Measurements from ENCODE around the gene DCAF12L1. TPM values are rescaled to one million over a fixed set of nuclear protein-coding genes. Genes with fewer than 3 reads are reported as not detected.
A peak's percentile ranks its signal among the peaks of the same experiment; 100 is the strongest.

DCAF12L1 gene
- total and polyA plus RNA-seq, 2 donors from 2014 or later: 0.41 to 4.2 TPM

DNA sequence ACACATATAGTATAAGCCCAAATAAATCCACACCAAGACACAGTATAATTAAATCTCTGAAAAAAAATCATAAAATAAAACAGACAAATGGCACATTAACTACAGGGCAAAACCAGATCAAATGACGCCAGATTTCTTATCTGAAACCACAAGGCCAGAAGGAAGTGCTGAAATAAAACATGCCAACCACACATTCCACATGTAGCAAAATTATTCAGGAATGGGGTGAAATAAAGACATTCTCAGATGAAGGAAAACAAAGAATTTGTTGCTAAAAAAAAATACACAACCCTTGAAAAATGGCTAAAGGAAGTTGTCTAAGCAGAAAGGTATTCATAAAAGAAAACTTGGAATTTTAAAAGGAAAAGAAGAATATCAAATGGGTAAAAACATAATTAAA, 4.5 kb upstream of the DCAF12L1 start:
- FAIRE-seq: peak; percentile 62
- H3K4me1 ChIP-seq (ENCODE audit: control insufficient read depth in 2 of 3, insufficient read depth in 2 of 3, low read depth in 1 of 3, low read length in 3 of 3): no peaks in the 10 kb centered on the region
- no peak overlapping the region for H3K27ac ChIP-seq (ENCODE audit: low read depth in 2 of 2, low read length in 2 of 2)
- H3K9me3 ChIP-seq (ENCODE audit: control insufficient read depth in 2 of 3, insufficient read depth in 1 of 3, low read length in 3 of 3): no peaks in the 10 kb centered on the region
- no peaks in the 10 kb centered on the region for H3K36me3 ChIP-seq (ENCODE audit: control insufficient read depth in 2 of 3, insufficient read depth in 3 of 3, low read length in 3 of 3)
- no peak overlapping the region for H3K9ac ChIP-seq (ENCODE audit: low read length in 3 of 3)
- TF ChIP-seq, protein P1, sequence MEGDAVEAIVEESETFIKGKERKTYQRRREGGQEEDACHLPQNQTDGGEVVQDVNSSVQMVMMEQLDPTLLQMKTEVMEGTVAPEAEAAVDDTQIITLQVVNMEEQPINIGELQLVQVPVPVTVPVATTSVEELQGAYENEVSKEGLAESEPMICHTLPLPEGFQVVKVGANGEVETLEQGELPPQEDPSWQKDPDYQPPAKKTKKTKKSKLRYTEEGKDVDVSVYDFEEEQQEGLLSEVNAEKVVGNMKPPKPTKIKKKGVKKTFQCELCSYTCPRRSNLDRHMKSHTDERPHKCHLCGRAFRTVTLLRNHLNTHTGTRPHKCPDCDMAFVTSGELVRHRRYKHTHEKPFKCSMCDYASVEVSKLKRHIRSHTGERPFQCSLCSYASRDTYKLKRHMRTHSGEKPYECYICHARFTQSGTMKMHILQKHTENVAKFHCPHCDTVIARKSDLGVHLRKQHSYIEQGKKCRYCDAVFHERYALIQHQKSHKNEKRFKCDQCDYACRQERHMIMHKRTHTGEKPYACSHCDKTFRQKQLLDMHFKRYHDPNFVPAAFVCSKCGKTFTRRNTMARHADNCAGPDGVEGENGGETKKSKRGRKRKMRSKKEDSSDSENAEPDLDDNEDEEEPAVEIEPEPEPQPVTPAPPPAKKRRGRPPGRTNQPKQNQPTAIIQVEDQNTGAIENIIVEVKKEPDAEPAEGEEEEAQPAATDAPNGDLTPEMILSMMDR (IDR thresholded peaks at IDR 0.05; ENCODE audit: borderline replicate concordance, extremely low read depth, insufficient read depth): no peak
- no peaks in the 10 kb centered on the region for H3K27me3 ChIP-seq (ENCODE audit: control insufficient read depth, insufficient read depth, low read length)
- no peak for DNase-seq
- intact Hi-C loops (cut with DNase I): no loop called here
- no peak overlapping the region for H3K4me3 ChIP-seq (ENCODE audit: low read length in 3 of 3)

- intact Hi-C loops (cut with DNase I): no loop called here
- Histone ChIP-seq H3K9me3 (ENCODE audit: control insufficient read depth in 2 of 3, insufficient read depth in 1 of 3, low read length in 3 of 3) (no peaks in the 10 kb centered on the region), H3K9ac (ENCODE audit: low read length in 3 of 3) (no peak overlapping the region), H3K27ac (ENCODE audit: low read depth in 2 of 2, low read length in 2 of 2) (no peak overlapping the region), H3K27me3 (ENCODE audit: control insufficient read depth, insufficient read depth, low read length) (no peaks in the 10 kb centered on the region), H3K36me3 (ENCODE audit: control insufficient read depth in 2 of 3, insufficient read depth in 3 of 3, low read length in 3 of 3) (no peaks in the 10 kb centered on the region), H3K4me3 (ENCODE audit: low read length in 3 of 3) (peak overlapping the region in 1 of 3 donors; percentile 16), H3K4me1 (ENCODE audit: control insufficient read depth in 2 of 3, insufficient read depth in 2 of 3, low read depth in 1 of 3, low read length in 3 of 3) (no peaks in the 10 kb centered on the region)
- no peak for FAIRE-seq
- DNase-seq: peak in 3 of 5 donors; percentile 11 to 60 (median 27)
- TF ChIP-seq, protein P1 (IDR thresholded peaks at IDR 0.05; ENCODE audit: borderline replicate concordance, extremely low read depth, insufficient read depth): no peak
These were observed 795 bp downstream of the DCAF12L1 start for GRCh38 chrX:126551725-126552312.

- no peak overlapping the region for H3K27ac ChIP-seq (ENCODE audit: low read depth in 2 of 2, low read length in 2 of 2)
- no peak overlapping the region for H3K4me3 ChIP-seq (ENCODE audit: low read length in 3 of 3)
- H3K36me3 ChIP-seq (ENCODE audit: control insufficient read depth in 2 of 3, insufficient read depth in 3 of 3, low read length in 3 of 3): no peaks in the 10 kb centered on the region
- H3K9me3 ChIP-seq (ENCODE audit: control insufficient read depth in 2 of 3, insufficient read depth in 1 of 3, low read length in 3 of 3): no peaks in the 10 kb centered on the region
- intact Hi-C loops (cut with DNase I): no loop called here
- FAIRE-seq (no peak), DNase-seq (peak in 1 of 5 donors; percentile 51)
- TF ChIP-seq, protein P1 (IDR thresholded peaks at IDR 0.05; ENCODE audit: borderline replicate concordance, extremely low read depth, insufficient read depth): no peak
- H3K27me3 ChIP-seq (ENCODE audit: control insufficient read depth, insufficient read depth, low read length): no peaks in the 10 kb centered on the region
- H3K9ac ChIP-seq (ENCODE audit: low read length in 3 of 3): no peak overlapping the region
- H3K4me1 ChIP-seq (ENCODE audit: control insufficient read depth in 2 of 3, insufficient read depth in 2 of 3, low read depth in 1 of 3, low read length in 3 of 3): no peaks in the 10 kb centered on the region
These were observed 1.3 kb downstream of the DCAF12L1 start for GRCh38 chrX:126551306-126551705.

GRCh38 chrX:126550816-126551215, 1.8 kb downstream of the DCAF12L1 start:
- H3K27ac ChIP-seq (ENCODE audit: low read depth in 2 of 2, low read length in 2 of 2): no peak overlapping the region
- intact Hi-C loops (cut with DNase I): no loop called here
- no peaks in the 10 kb centered on the region for H3K4me1 ChIP-seq (ENCODE audit: control insufficient read depth in 2 of 3, insufficient read depth in 2 of 3, low read depth in 1 of 3, low read length in 3 of 3)
- H3K9ac ChIP-seq (ENCODE audit: low read length in 3 of 3): no peak overlapping the region
- H3K27me3 ChIP-seq (ENCODE audit: control insufficient read depth, insufficient read depth, low read length): no peaks in the 10 kb centered on the region
- peak in 2 of 5 donors; percentile 11 to 18 for DNase-seq
- H3K36me3 ChIP-seq (ENCODE audit: control insufficient read depth in 2 of 3, insufficient read depth in 3 of 3, low read length in 3 of 3): no peaks in the 10 kb centered on the region
- FAIRE-seq: no peak
- peak overlapping the region in 1 of 3 donors; percentile 16 for H3K4me3 ChIP-seq (ENCODE audit: low read length in 3 of 3)
- no peaks in the 10 kb centered on the region for H3K9me3 ChIP-seq (ENCODE audit: control insufficient read depth in 2 of 3, insufficient read depth in 1 of 3, low read length in 3 of 3)
- TF ChIP-seq, protein P1 (IDR thresholded peaks at IDR 0.05; ENCODE audit: borderline replicate concordance, extremely low read depth, insufficient read depth): no peak
